ENCODE results near the gene FARP1. TPM values are rescaled to one million over a fixed set of nuclear protein-coding genes. Genes with fewer than 3 reads are reported as not detected.

FARP1 gene
- total RNA-seq, 1 donor from 2014 or later = 86.7 TPM

Small RNAs within 50 kb of the gene (small RNA-seq; reads per million reads assigned to genes)
- 0.09 reads per million for gene MIR3170

Other genes with a start within 250 kb of the FARP1 start
- gene IPO5, start 189.4 kb upstream of the FARP1 start, total RNA-seq = 195 TPM
- not detected for gene RNF113B, start 34.2 kb downstream of the FARP1 start, total RNA-seq

All from occipital lobe (tissue), 2 donors.